GM21786 (cell line): ENCODE results near the gene UGP2.
A peak's percentile ranks its signal among the peaks of the same experiment; 100 is the strongest.
"Not testable (repeated sequence)": the region's sequence is repeated elsewhere in the genome, so short reads cannot be mapped to it uniquely, and the experiment has no call there.

ENCODE experiments used
- ATAC-seq: cut with Tn5 transposase; IDR thresholded peaks from one replicate; pipeline ENCODE4 v1.9.1; 2021; ENCODE audit not compliant: unreplicated experiment

UGP2 gene

GRCh38 chr2:63891488-63892030 lies 49.9 kb downstream of the UGP2 start:
- no peak for ATAC-seq

- no peak for ATAC-seq
Observed at GRCh38 chr2:63893163-63893562, 51.5 kb downstream of the UGP2 start.

- ATAC-seq, result no peak
Observed at GRCh38 chr2:63894167-63894566, 52.5 kb downstream of the UGP2 start.

- no peak for ATAC-seq
Observed at GRCh38 chr2:63898839-63899238, 57.1 kb downstream of the UGP2 start.

GRCh38 chr2:63899639-63900038 lies 57.9 kb downstream of the UGP2 start:
- ATAC-seq, result no peak

GRCh38 chr2:63902149-63902548 lies 60.5 kb downstream of the UGP2 start:
- no peak for ATAC-seq

- ATAC-seq, result peak; percentile 79
Observed at GRCh38 chr2:63903003-63903402, 61.3 kb downstream of the UGP2 start.

GRCh38 chr2:63914311-63914710 lies 72.6 kb downstream of the UGP2 start:
- ATAC-seq, result no peak

- no peak for ATAC-seq
Observed at GRCh38 chr2:63926815-63927214, 85.1 kb downstream of the UGP2 start.

GRCh38 chr2:63932104-63932503 lies 90.4 kb downstream of the UGP2 start:
- ATAC-seq, result not testable (repeated sequence)
